GM12865 (cell line): ENCODE measurements around the gene BTBD7.

Source experiments
- DNase-seq: peaks from one replicate; pipeline ENCODE4 v3.0.0; 2010; ENCODE audit warnings: low read depth
- H3K4me3 ChIP-seq: 2 replicates; pipeline ENCODE4 v1.5.1; 2011; ENCODE audit warnings: mild to moderate bottlenecking, low read depth, low read length, control low read depth
- CTCF ChIP-seq: IDR thresholded peaks from 2 replicates; pipeline ENCODE4 v1.5.1; 2011; ENCODE audit warnings: low read length, control low read depth, low read depth, inconsistent platforms; ENCODE audit not compliant: insufficient read depth; ENCODE audit errors: missing control alignments

Gene BTBD7

GRCh38 chr14:93304771-93305170, 28.1 kb downstream of the BTBD7 start:
- TF ChIP-seq CTCF, result no peak
- DNase-seq, result no peak
- no peak overlapping the region for H3K4me3 ChIP-seq

- TF ChIP-seq CTCF, result no peak
- H3K4me3 ChIP-seq, result no peak overlapping the region
- no peak for DNase-seq
These were observed 29.2 kb downstream of the BTBD7 start for GRCh38 chr14:93303659-93304058.

- DNase-seq, result no peak
- no peak overlapping the region for H3K4me3 ChIP-seq
- no peak for TF ChIP-seq CTCF
These were observed 29.9 kb downstream of the BTBD7 start for GRCh38 chr14:93302688-93303581.

GRCh38 chr14:93301821-93302447, 30.9 kb downstream of the BTBD7 start:
- TF ChIP-seq CTCF, result no peak
- no peak for DNase-seq
- H3K4me3 ChIP-seq, result no peak overlapping the region

GRCh38 chr14:93299866-93300265, 33.0 kb downstream of the BTBD7 start:
- no peak overlapping the region for H3K4me3 ChIP-seq
- no peak for DNase-seq
- no peak for TF ChIP-seq CTCF

- no peak for TF ChIP-seq CTCF
- no peak for DNase-seq
- H3K4me3 ChIP-seq, result no peak overlapping the region
These were observed 33.4 kb downstream of the BTBD7 start for GRCh38 chr14:93299416-93299815.
